GM23338 (cell line): ENCODE results near the gene PDXDC1. TPM values are rescaled to one million over a fixed set of nuclear protein-coding genes. Genes with fewer than 3 reads are reported as not detected.
A peak's percentile ranks its signal among the peaks of the same experiment; 100 is the strongest.
"Not testable (repeated sequence)": the region's sequence is repeated elsewhere in the genome, so short reads cannot be mapped to it uniquely, and the experiment has no call there.

Source experiments
- ATAC-seq: fragments of 200-7000 bp; cut with Tn5 transposase; 3 replicates; pipeline ENCODE4 v1.9.1; 2020
- DNase-seq: peaks from one replicate; pipeline ENCODE4 v3.0.0-alpha.2; 2015; ENCODE audit warnings: low spot score
- H2AFZ ChIP-seq: fragments of 200-600 bp; sonication (generic); 2 replicates; pipeline ENCODE4 v1.8.0; 2016; ENCODE audit warnings: antibody characterized with exemption, mild to moderate bottlenecking, moderate library complexity
- H3F3A ChIP-seq: fragments of 200-600 bp; sonication (generic); replicated peaks from 2 replicates; pipeline ENCODE4 v1.8.0; 2017; ENCODE audit warnings: antibody characterized with exemption, mixed run types, low read depth
- H3K27ac ChIP-seq: fragments of 200-600 bp; sonication (generic); 2 replicates; pipeline ENCODE4 v1.6.1; 2016; ENCODE audit warnings: low read depth
- H3K27me3 ChIP-seq: fragments of 200-600 bp; sonication (generic); 2 replicates; pipeline ENCODE4 v1.8.0; 2016; ENCODE audit warnings: mild to moderate bottlenecking, mixed run types, moderate library complexity; ENCODE audit not compliant: insufficient read depth
- H3K36me3 ChIP-seq: fragments of 200-600 bp; sonication (generic); 2 replicates; pipeline ENCODE4 v1.8.0; 2016; ENCODE audit warnings: mild to moderate bottlenecking; ENCODE audit not compliant: insufficient read depth
- H3K4me1 ChIP-seq: fragments of 200-600 bp; sonication (generic); 2 replicates; pipeline ENCODE4 v1.8.0; 2016; ENCODE audit warnings: mild to moderate bottlenecking, moderate library complexity; ENCODE audit not compliant: insufficient read depth
- H3K4me2 ChIP-seq: fragments of 200-600 bp; sonication (generic); 2 replicates; pipeline ENCODE4 v1.7.1; 2017; ENCODE audit warnings: mixed run types
- H3K4me3 ChIP-seq: fragments of 200-600 bp; sonication (generic); 2 replicates; pipeline ENCODE4 v1.6.1; 2016; ENCODE audit warnings: mixed run types
- H3K79me2 ChIP-seq: fragments of 200-600 bp; sonication (generic); replicated peaks from 2 replicates; pipeline ENCODE4 v1.8.0; 2017; ENCODE audit warnings: mild to moderate bottlenecking; ENCODE audit not compliant: insufficient read depth
- H3K9me2 ChIP-seq: fragments of 200-600 bp; sonication (generic); 2 replicates; pipeline ENCODE4 v1.8.0; 2017; ENCODE audit not compliant: insufficient read depth
- H4K20me1 ChIP-seq: fragments of 200-600 bp; sonication (generic); replicated peaks from 2 replicates; pipeline ENCODE4 v1.8.0; 2017; ENCODE audit warnings: mild to moderate bottlenecking; ENCODE audit not compliant: insufficient read depth
- H3K27ac Mint-ChIP-seq: 2 replicates; pipeline ENCODE4 v1.8.0; 2020; ENCODE audit warnings: inconsistent platforms, mild to moderate bottlenecking, moderate library complexity, mixed read lengths
- H3K27me3 Mint-ChIP-seq: 3 replicates; pipeline ENCODE4 v1.8.0; 2022; ENCODE audit warnings: low read depth, mild to moderate bottlenecking, moderate library complexity, mixed read lengths, inconsistent platforms; ENCODE audit not compliant: insufficient read depth, poor library complexity
- H3K36me3 Mint-ChIP-seq: 3 replicates; pipeline ENCODE4 v1.8.0; 2021; ENCODE audit warnings: low read depth, mild to moderate bottlenecking, inconsistent platforms, moderate library complexity, mixed read lengths
- H3K4me1 Mint-ChIP-seq: 3 replicates; pipeline ENCODE4 v1.8.0; 2020; ENCODE audit warnings: mild to moderate bottlenecking, inconsistent platforms, mixed read lengths
- H3K4me3 Mint-ChIP-seq: 3 replicates; pipeline ENCODE4 v1.8.0; 2021; ENCODE audit warnings: moderate library complexity, mild to moderate bottlenecking, inconsistent platforms, mixed read lengths
- H3K9me3 Mint-ChIP-seq: 3 replicates; pipeline ENCODE4 v1.8.0; 2020; ENCODE audit warnings: moderate library complexity, mild to moderate bottlenecking, inconsistent platforms, mixed read lengths
- polyA plus RNA-seq: library from polyadenylated mRNA; unstranded; fragments of >200 nt; fragmentation: Nextera tagmentation; extraction: Ambion mirVana; gene quantifications from 2 replicates; pipeline ENCODE4 v1.2.1, GENCODE V29; 2016
- total RNA-seq: library from RNA; depleted of rRNA; stranded (reverse); fragments of >200 nt; shearing (Covaris generic); gene quantifications from 2 replicates; pipeline ENCODE4 v1.2.3, GENCODE V29; 2014
- TF ChIP-seq, protein P1 (sequence below), 2 experiments: fragments of 200-600 bp in 1 of 2; sonication (generic) in 1 of 2; conservative IDR thresholded peaks; 2 replicates each; pipeline versions ENCODE4 v1.5.1 to v1.6.1; 2016 to 2017; ENCODE audit warnings: antibody characterized with exemption in 2 of 2, low read depth in 2 of 2, mild to moderate bottlenecking in 2 of 2, moderate library complexity in 1 of 2

Gene PDXDC1
- total and polyA plus RNA-seq, 2 experiments from 2014 or later, result 40.0 to 91.6 TPM

DNA sequence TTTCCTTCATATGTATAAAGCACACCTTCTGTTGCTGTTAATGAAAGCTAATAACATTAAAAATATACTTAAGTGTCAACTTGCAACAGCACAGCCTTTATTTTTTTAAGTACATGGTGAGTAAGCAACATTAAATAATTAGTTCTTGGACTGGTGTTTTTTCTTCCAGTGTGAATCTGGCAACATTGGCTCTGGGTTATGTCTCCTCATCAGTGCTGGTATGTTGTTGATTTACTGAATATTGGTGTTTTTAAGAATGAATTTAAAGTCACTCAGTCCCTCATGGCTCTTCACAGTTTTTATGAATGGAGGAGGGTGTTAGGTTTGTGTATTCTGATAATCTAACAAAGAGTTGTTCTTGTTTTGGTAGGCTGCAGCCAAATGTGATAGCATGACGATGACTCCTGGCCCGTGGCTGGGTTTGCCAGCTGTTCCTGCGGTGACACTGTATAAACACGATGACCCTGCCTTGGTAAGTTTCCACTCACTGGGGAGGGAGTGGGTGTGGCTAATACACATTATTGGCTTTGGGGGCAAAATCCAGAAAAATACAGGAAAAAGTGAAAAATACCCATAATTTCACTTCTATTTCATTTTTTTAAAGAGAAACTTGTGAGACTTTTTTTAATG lies 42.2 kb downstream of the PDXDC1 start:
- not testable (repeated sequence) for H3K4me1 Mint-ChIP-seq

DNA sequence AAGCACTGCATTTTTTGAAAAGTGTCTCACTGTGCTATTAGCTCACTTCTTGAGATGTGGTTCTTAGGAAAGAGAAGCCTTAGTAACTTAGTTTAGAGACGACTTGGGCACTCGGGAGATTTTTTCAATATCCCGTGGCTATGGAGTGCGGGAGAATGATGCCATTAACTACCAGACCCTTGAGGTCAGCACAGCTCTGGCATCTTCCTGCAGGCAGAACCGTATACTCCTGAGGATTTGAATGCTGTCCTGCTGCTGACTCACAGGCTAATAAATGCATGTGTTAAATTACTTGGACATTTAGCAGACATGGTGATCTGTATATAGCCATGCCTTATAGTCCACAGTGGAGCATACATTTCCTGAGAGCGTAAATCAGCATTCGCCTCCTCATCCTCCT lies 46.6 kb downstream of the PDXDC1 start:
- not testable (repeated sequence) for H3K4me1 ChIP-seq, H3K27ac Mint-ChIP-seq, H3K9me3 Mint-ChIP-seq, H3K4me3 ChIP-seq, H3F3A ChIP-seq, H3K4me3 Mint-ChIP-seq, H3K9me2 ChIP-seq, H3K27me3 Mint-ChIP-seq, H3K79me2 ChIP-seq, ATAC-seq, H3K27me3 ChIP-seq, H3K4me1 Mint-ChIP-seq, H3K4me2 ChIP-seq, H2AFZ ChIP-seq, DNase-seq
- peaks cover 26% of the 10 kb centered on the region for H3K36me3 ChIP-seq
- peaks cover 45% of the 10 kb centered on the region for H3K36me3 Mint-ChIP-seq
- 0 out of 2 replicates have a peak, but pooled peaks cover 12% of the 10 kb centered on the region for H4K20me1 ChIP-seq
- 0 out of 2 replicates have a peak overlapping the region, but pooled peaks have one; percentile 40 for H3K27ac ChIP-seq

More for the DNA sequence above, 42.2 kb downstream of the PDXDC1 start:
- not testable (repeated sequence) for H3K4me3 Mint-ChIP-seq, H3K9me2 ChIP-seq, H3K27me3 ChIP-seq, H3F3A ChIP-seq, H4K20me1 ChIP-seq, H3K27ac ChIP-seq, H3K4me3 ChIP-seq, H3K27me3 Mint-ChIP-seq, H3K9me3 Mint-ChIP-seq, H3K4me1 ChIP-seq, DNase-seq, H2AFZ ChIP-seq, H3K4me2 ChIP-seq, H3K79me2 ChIP-seq, ATAC-seq
- peak overlapping the region; percentile 71 for H3K27ac Mint-ChIP-seq
- peaks cover 20% of the 10 kb centered on the region for H3K36me3 ChIP-seq
- H3K36me3 Mint-ChIP-seq, result peaks cover 46% of the 10 kb centered on the region

DNA sequence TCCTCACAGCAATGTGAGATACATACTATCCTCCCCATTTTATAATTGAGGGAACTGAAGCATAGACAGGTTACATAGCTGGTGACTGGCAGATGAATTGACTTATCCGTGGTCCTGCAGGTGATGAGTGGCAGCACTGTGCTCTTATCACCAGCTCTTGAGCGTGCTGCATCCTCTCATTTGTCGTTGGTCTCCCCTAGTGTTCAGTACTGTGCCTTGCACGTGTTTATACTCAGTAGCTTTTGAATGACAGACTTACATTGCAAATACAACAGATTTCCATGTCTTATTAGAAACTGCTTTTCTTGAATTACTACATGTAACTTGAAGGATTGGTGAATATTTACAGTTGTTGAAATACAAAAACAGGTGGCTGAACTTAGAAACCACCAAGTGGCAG lies 47.4 kb downstream of the PDXDC1 start:
- ATAC-seq (peak; percentile 91), DNase-seq (peak; percentile 74)
- not testable (repeated sequence) for H3K4me2 ChIP-seq, H3K27ac Mint-ChIP-seq, H3F3A ChIP-seq, H3K4me1 Mint-ChIP-seq, H3K27me3 Mint-ChIP-seq, H3K9me2 ChIP-seq, H3K4me1 ChIP-seq, H3K9me3 Mint-ChIP-seq, H3K79me2 ChIP-seq, H3K27ac ChIP-seq, H3K4me3 Mint-ChIP-seq, H3K4me3 ChIP-seq, H2AFZ ChIP-seq, H3K27me3 ChIP-seq
- peaks cover 43% of the 10 kb centered on the region for H3K36me3 Mint-ChIP-seq
- Histone ChIP-seq H4K20me1 (0 out of 2 replicates have a peak, but pooled peaks cover 12% of the 10 kb centered on the region), H3K36me3 (peaks cover 20% of the 10 kb centered on the region)
- TF ChIP-seq, protein P1, sequence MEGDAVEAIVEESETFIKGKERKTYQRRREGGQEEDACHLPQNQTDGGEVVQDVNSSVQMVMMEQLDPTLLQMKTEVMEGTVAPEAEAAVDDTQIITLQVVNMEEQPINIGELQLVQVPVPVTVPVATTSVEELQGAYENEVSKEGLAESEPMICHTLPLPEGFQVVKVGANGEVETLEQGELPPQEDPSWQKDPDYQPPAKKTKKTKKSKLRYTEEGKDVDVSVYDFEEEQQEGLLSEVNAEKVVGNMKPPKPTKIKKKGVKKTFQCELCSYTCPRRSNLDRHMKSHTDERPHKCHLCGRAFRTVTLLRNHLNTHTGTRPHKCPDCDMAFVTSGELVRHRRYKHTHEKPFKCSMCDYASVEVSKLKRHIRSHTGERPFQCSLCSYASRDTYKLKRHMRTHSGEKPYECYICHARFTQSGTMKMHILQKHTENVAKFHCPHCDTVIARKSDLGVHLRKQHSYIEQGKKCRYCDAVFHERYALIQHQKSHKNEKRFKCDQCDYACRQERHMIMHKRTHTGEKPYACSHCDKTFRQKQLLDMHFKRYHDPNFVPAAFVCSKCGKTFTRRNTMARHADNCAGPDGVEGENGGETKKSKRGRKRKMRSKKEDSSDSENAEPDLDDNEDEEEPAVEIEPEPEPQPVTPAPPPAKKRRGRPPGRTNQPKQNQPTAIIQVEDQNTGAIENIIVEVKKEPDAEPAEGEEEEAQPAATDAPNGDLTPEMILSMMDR (conservative IDR thresholded peaks at IDR 0.05; ENCODE audit: low read depth in 2 of 2), result peak; percentile 43 to 60

GRCh38 chr16:15023381-15024077 lies 48.7 kb downstream of the PDXDC1 start:
- not testable (repeated sequence) for H3K9me3 Mint-ChIP-seq, H3K27ac Mint-ChIP-seq, H3K79me2 ChIP-seq, ATAC-seq, DNase-seq, H3F3A ChIP-seq, H3K4me3 ChIP-seq, H3K27ac ChIP-seq, H3K9me2 ChIP-seq, H3K4me3 Mint-ChIP-seq, H3K4me1 ChIP-seq, H3K27me3 ChIP-seq, H2AFZ ChIP-seq, H3K4me2 ChIP-seq, H3K27me3 Mint-ChIP-seq
- peaks cover 40% of the 10 kb centered on the region for H3K36me3 Mint-ChIP-seq
- H3K4me1 Mint-ChIP-seq, result peaks cover 15% of the 10 kb centered on the region
- H4K20me1 ChIP-seq, result peaks cover 14% of the 10 kb centered on the region
- H3K36me3 ChIP-seq, result peaks cover 17% of the 10 kb centered on the region

- H3K79me2 ChIP-seq, H3K9me2 ChIP-seq, H3K36me3 ChIP-seq, H3K4me1 ChIP-seq, H3K27me3 Mint-ChIP-seq, ATAC-seq, H3K4me3 ChIP-seq, H3K4me2 ChIP-seq, H3K27ac Mint-ChIP-seq, H3K27me3 ChIP-seq, DNase-seq, H2AFZ ChIP-seq, H3K4me3 Mint-ChIP-seq, H3K9me3 Mint-ChIP-seq, H3K27ac ChIP-seq: not testable (repeated sequence)
- Histone ChIP-seq H4K20me1 (peaks cover 13% of the 10 kb centered on the region), H3F3A (peaks cover 13% of the 10 kb centered on the region; the same call in 1 of the 2 replicates)
- Mint-ChIP-seq H3K36me3 (peaks cover 37% of the 10 kb centered on the region), H3K4me1 (peaks cover 15% of the 10 kb centered on the region)
These were observed 50.0 kb downstream of the PDXDC1 start for GRCh38 chr16:15024858-15025199.
